ENCODE measurements around the gene CEP128.

DNA sequence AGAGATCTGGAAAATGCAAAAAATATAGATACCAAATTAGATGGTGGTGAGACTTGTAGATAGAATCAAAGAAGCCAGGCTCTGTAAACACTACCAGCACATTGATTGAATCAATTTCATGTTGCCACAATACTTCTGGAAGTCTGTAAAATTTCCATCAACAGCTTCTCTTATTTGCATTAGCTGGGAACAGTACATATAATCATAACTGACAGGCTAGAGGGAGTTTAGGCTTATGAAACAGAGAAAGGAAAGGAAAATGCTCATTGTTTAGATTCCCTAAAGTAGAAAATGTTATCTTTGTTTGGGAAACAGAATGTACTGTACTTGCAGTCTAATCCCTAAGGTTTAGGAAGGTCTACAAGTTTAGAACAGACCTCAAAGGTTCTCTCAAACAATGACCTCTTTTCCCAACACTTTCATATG lies 335.2 kb downstream of the CEP128 start:
- TF ChIP-seq HOXA7 (CRISPR knock-in tag; IDR thresholded peaks at IDR 0.05; ENCODE audit: borderline replicate concordance), result no peak
- TF ChIP-seq, protein P1, sequence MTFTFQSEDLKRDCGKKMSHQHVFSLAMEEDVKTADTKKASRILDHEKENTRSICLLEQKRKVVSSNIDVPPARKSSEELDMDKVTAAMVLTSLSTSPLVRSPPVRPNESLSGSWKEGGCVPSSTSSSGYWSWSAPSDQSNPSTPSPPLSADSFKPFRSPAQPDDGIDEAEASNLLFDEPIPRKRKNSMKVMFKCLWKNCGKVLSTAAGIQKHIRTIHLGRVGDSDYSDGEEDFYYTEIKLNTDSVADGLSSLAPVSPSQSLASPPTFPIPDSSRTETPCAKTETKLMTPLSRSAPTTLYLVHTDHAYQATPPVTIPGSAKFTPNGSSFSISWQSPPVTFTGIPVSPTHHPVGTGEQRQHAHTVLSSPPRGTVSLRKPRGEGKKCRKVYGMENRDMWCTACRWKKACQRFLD (tag by site-specific recombination; IDR thresholded peaks at IDR 0.05), result no peak
- TF ChIP-seq, protein P2, sequence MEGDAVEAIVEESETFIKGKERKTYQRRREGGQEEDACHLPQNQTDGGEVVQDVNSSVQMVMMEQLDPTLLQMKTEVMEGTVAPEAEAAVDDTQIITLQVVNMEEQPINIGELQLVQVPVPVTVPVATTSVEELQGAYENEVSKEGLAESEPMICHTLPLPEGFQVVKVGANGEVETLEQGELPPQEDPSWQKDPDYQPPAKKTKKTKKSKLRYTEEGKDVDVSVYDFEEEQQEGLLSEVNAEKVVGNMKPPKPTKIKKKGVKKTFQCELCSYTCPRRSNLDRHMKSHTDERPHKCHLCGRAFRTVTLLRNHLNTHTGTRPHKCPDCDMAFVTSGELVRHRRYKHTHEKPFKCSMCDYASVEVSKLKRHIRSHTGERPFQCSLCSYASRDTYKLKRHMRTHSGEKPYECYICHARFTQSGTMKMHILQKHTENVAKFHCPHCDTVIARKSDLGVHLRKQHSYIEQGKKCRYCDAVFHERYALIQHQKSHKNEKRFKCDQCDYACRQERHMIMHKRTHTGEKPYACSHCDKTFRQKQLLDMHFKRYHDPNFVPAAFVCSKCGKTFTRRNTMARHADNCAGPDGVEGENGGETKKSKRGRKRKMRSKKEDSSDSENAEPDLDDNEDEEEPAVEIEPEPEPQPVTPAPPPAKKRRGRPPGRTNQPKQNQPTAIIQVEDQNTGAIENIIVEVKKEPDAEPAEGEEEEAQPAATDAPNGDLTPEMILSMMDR (tag by site-specific recombination; IDR thresholded peaks at IDR 0.05), result no peak

All from HEK293 (cell line).